D721Med (cell line): ENCODE measurements around the gene MAD1L1.

Experiments
- DNase-seq: peaks from one replicate; pipeline ENCODE4 v3.0.0; 2011; ENCODE audit warnings: low spot score; ENCODE audit not compliant: insufficient read length
- FAIRE-seq: peaks from 2 replicates; lab custom pipeline; 2011; peaks lifted over from hg19 to GRCh38; lab: Jason Lieb, UNC
- TF ChIP-seq, protein P1 (sequence below): IDR thresholded peaks from 2 replicates; pipeline ENCODE4 v1.5.1; 2012; ENCODE audit warnings: mild to moderate bottlenecking, control low read depth; ENCODE audit not compliant: insufficient read depth; ENCODE audit errors: missing control alignments

MAD1L1 gene

GRCh38 chr7:2237109-2237602 lies 4.4 kb upstream of the MAD1L1 start:
- DNase-seq: no peak
- no peak for FAIRE-seq
- TF ChIP-seq, protein P1, sequence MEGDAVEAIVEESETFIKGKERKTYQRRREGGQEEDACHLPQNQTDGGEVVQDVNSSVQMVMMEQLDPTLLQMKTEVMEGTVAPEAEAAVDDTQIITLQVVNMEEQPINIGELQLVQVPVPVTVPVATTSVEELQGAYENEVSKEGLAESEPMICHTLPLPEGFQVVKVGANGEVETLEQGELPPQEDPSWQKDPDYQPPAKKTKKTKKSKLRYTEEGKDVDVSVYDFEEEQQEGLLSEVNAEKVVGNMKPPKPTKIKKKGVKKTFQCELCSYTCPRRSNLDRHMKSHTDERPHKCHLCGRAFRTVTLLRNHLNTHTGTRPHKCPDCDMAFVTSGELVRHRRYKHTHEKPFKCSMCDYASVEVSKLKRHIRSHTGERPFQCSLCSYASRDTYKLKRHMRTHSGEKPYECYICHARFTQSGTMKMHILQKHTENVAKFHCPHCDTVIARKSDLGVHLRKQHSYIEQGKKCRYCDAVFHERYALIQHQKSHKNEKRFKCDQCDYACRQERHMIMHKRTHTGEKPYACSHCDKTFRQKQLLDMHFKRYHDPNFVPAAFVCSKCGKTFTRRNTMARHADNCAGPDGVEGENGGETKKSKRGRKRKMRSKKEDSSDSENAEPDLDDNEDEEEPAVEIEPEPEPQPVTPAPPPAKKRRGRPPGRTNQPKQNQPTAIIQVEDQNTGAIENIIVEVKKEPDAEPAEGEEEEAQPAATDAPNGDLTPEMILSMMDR: no peak

DNA sequence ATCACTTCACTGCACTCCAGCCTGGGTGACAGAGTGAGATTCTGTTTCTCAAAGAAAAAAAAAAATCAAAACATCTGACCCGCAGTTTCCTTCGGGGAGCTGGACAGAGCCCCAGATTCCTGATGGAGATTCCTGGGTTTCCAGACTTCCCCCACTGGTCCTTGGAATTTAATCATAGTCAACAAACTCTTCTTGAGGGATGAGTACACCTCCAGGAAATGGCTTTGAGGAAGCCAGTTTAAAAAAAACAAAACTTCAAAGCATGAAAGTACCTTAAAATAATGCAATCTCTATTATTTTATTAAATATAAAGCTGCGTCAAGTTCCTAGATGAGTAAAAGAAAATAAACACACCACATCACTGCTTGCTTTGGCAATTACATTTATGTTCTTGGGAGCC lies 1.2 kb upstream of the MAD1L1 start:
- TF ChIP-seq, protein P1: no peak
- DNase-seq (no peak), FAIRE-seq (no peak)

DNA sequence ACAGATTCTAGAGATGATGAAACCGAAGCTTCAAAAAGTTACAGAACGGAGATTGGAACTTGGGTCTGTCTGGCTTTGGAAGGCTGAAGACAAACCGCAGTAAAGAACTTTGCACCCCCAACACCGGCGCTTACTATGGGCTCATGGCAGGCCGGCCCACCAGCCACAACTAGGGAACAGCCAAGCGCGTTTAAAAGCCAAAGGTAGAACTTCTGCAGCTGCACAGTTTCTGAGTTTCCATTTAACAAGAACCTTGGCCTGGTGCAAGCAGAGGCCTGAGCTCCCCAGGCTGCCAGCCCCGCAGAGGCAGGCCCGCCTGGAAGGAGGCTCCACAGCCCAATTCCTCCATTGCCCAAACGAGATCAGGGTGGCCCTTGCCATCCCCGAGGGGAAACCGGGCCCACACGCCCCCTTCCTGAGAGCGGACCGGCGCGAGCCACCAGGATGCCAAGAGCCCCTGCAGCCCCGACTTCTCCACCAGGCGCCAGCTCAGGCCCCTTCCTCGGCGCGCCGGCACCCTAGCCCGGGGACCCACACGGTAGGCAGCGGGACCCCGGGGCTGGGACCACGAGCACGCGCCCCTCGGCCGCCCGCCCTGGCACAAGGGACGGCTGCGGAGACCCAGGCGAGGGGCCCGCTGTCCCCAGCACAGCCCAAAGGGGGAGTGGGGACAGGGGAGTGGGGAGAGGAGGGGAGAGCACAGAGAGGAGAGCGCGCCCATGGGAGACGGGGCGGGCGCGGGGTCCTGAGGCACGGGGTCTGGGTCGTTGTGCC lies 566 bp downstream of the MAD1L1 start:
- DNase-seq (no peak), FAIRE-seq (no peak)
- TF ChIP-seq, protein P1: no peak

GRCh38 chr7:2230882-2231281 lies 1.9 kb downstream of the MAD1L1 start:
- TF ChIP-seq, protein P1: no peak
- DNase-seq: no peak
- FAIRE-seq: no peak

DNA sequence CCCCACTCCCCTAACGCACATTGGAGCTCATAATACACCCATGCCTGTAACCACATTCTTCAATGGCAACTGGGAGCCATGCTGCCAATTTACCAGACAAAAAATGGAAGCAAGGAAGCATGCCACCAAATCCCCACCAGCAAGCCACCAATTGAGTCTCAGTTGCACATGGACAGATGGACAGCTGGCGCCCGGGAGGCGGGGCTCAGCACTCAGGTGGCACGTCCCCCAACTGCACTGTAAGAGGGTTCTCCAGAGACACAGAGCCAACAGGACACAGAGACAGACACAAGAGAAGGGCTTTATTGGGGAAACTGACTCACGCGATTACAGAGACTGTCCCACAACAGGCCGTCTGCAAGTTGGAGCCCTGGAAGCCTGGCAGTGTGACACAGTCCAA lies 2.5 kb downstream of the MAD1L1 start:
- DNase-seq (no peak), FAIRE-seq (no peak)
- TF ChIP-seq, protein P1: no peak

GRCh38 chr7:2229467-2229866 lies 3.3 kb downstream of the MAD1L1 start:
- FAIRE-seq: no peak
- TF ChIP-seq, protein P1: no peak
- no peak for DNase-seq

DNA sequence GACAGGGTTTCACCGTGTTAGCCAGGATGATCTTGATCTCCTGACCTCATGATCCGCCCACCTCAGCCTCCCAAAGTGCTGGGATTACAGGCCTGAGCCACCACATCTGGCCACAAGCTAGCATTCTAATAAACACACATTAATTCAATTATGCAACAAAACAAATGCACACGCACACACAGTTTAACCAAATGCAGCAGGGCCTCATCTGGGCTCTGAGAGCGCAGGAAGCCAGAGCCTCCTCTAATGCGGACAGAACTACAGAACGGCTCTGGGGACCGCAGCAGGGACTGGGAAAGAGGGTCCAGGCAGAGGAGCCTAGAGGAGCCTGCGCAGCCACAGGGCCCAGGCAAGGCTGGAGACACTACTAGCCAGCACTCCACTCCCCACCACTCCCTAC lies 3.8 kb downstream of the MAD1L1 start:
- DNase-seq (no peak), FAIRE-seq (no peak)
- TF ChIP-seq, protein P1: no peak
